Subcutaneous adipose tissue (tissue), 4 donors: Measurements from ENCODE around the gene DDR2. TPM values are rescaled to one million over a fixed set of nuclear protein-coding genes. Genes with fewer than 3 reads are reported as not detected.

Source experiments
- CTCF ChIP-seq: fragments of 450-650 bp; IDR thresholded peaks from one replicate; pipeline ENCODE4 v1.5.1; 2016; ENCODE audit warnings: low read depth, mild to moderate bottlenecking, control low read depth, antibody characterized with exemption, moderate library complexity
- total RNA-seq, 4 donors: library from RNA; depleted of rRNA; stranded (reverse); fragments of >200 nt; gene quantifications; one replicate each; pipeline ENCODE4 v1.1.0, GENCODE V29; 2016

DDR2 gene
- total RNA-seq, 4 donors from 2014 or later = 98.7 to 258 (median 200) TPM

GRCh38 chr1:162663589-162664106 is 31.4 kb downstream of the DDR2 start:
- no peak for TF ChIP-seq CTCF

- TF ChIP-seq CTCF = no peak
Observed at GRCh38 chr1:162666006-162666645, 33.9 kb downstream of the DDR2 start.

GRCh38 chr1:162667381-162668080 is 35.3 kb downstream of the DDR2 start:
- no peak for TF ChIP-seq CTCF

GRCh38 chr1:162670928-162671663 is 38.8 kb downstream of the DDR2 start:
- no peak for TF ChIP-seq CTCF

- no peak for TF ChIP-seq CTCF
Observed at GRCh38 chr1:162671664-162672410, 39.6 kb downstream of the DDR2 start.

- TF ChIP-seq CTCF = no peak
Observed at GRCh38 chr1:162672622-162673260, 40.5 kb downstream of the DDR2 start.
